HG03520 (cell line): ENCODE data around the gene RHD.
"Not testable (repeated sequence)": the region's sequence is repeated elsewhere in the genome, so short reads cannot be mapped to it uniquely, and the experiment has no call there.

Experiments
- ATAC-seq: cut with Tn5 transposase; IDR thresholded peaks from one replicate; pipeline ENCODE4 v1.9.1; 2021; ENCODE audit warnings: mild to moderate bottlenecking, moderate library complexity; ENCODE audit not compliant: unreplicated experiment

RHD gene

GRCh38 chr1:25256578-25256965, 15.7 kb upstream of the RHD start:
- ATAC-seq, result no peak

GRCh38 chr1:25257196-25257595, 15.1 kb upstream of the RHD start:
- ATAC-seq, result no peak

DNA sequence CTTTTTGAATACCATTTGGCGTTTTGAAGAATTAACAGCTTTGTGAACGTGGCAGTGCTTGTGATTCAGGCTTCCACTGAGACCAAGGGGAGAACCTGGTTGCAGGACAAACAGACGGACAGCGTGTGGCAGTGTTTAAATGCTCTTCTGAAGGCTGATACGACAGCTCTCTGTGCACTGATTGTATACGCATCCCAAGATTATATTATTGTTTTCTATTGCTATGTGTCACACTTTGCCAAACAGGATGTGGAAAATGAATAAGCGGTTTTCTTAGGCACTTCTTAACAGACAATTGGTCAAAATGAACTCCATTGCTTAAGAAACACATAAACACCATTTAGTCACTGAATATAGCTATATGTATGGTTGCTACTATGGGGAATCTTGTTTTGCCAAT, 12.5 kb upstream of the RHD start:
- ATAC-seq, result not testable (repeated sequence)

- not testable (repeated sequence) for ATAC-seq
Measured at GRCh38 chr1:25260336-25260735, 12.0 kb upstream of the RHD start.

- ATAC-seq, result peak; percentile 7
Measured at GRCh38 chr1:25266554-25267287, 5.6 kb upstream of the RHD start.

DNA sequence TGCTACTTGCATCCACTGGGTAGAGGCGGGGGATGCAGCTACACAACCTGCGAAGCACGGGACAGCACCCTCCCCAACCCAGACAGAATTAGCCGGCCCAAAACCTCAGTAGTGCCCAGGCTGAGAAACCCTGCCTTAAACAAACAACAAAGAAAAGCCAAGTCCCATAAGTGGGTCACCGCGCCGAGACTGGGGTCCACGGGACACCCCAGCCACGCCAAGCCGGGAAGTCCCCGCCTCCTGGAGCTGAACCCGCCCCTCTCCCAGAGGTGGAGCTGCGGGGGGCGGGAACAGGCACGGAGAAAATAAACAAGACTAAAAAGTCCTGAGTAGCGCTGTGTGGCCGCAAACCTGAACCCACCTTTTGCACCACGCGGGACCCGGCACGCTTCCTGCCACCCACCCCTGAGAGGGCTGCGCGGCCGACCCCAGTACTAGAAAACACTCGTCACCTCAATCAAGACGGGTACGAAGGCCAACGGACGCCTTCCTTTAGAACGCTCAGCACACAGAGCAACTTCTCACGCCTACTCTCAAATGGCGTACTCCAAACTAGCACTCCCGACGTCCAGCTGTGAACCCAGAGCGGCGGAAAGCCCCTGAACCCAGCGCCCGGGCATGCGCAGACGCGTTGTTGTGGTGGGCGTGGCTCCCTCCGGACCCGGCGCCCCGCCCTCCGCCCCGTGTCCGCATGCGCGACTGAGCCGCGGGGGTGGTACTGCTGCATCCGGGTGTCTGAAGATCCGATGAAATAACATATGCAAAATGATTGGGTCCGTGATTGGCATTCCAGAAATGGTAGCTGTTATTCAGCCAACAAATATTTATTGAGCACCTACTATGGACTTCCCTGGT, 4.8 kb upstream of the RHD start:
- ATAC-seq, result peak; percentile 66

DNA sequence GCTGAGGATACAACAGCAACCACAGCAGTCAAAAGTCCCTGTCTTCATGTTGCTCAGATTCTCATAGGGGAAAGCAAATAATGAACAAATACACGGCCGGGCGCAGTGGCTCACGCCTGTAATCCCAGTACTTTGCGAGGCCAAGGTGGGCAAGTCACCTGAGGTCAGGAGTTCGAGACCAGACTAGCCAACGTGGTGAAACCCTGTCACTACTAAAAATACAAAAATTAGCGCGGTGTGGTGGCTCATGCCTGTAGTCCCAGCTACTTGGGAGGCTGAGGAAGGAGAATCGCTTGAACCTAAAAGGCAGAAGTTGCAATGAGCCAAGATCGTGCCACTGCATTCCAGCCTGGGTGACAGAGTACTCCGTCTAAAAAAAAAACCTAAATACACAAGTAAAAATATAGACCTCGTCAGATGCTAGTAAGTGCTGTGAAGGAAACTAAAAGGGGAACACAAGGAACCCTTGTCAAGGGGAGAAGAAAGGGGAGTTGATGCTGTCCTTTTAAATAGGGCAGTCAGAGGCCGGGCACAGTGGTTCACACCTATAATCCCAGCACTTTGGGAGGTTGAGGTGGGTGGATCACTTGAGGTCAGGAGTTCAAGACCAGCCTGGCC, 4.1 kb upstream of the RHD start:
- ATAC-seq, result not testable (repeated sequence)

DNA sequence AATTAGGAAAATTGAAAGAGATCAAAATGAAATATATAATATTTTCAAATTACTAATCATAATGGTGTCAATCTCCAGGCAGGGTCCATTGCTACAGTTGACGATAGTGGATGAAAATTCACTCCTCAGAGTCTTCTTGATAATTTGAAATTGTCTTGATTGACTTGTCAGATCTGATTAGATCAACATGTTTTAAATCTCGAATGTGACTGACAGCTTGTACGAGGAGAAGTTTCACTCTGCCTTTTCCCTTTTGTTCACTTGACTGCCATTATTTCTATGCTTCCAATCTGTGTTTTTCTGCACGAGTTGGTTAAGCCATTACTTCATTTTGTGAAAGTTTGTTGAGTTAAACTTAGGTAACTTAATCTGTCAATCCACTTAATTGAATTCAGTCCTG, 3.3 kb downstream of the RHD start:
- ATAC-seq, result not testable (repeated sequence)

DNA sequence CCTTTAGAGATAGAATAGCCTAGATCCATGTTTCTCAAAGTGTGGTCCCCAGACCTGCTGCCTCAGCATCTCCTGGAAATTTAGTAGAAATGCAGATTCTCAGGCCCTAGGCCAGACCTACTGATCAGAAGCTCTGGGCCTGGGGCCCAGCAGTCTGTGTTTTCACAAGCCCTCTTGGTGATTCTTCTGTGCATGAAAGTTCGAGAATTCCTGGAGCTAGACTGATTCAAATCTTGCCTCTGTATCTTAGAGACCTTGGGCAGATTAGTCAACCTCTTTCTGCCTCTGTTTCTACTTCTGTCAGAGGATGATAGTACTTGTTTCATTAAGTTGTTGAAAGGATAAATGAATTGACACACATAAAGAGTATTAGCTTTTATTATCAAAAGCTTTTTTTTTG, 5.0 kb downstream of the RHD start:
- ATAC-seq, result not testable (repeated sequence)

- ATAC-seq, result not testable (repeated sequence)
Measured at GRCh38 chr1:25278358-25278757, 6.0 kb downstream of the RHD start.

DNA sequence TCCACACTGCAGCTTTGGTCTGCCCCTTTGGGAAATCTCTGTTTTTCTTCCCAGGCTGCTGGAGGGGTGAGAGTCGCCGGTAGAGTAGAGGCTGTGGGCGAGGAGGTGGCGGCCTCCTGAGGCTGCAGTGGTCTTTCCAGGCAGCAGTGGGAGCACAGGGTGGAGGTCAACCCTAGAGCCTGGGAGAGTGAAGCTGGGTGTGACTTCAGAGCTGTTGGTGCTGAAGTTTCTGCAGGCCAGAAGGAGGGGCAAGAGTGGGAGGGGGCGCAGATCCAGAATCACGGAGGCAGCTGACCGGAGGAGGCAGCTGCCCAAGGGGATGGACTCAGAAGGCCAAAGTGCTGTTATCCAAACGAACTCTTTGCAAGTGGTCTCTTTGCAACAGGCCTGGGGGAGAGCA, 6.5 kb downstream of the RHD start:
- ATAC-seq, result not testable (repeated sequence)

DNA sequence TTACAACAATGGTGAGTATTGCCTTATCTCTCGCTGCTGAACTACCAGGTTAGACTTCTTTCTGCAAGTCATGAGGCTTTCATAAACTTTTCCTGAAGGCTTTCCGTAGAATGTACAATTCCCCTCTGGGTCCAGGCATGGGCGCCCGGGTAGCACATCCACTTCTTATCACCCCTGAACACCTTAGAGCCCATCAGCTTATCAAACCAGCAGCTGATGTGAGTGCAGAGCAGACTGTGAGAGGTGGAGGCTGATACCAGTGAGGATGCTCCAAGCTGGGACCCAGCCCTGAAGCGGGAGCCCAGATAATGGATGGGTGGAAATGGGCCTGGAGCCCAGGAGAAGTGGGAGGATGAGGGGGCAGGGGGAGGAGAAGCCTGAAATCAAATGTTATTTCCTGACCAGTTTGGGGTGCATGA, 7.4 kb downstream of the RHD start:
- not testable (repeated sequence) for ATAC-seq

DNA sequence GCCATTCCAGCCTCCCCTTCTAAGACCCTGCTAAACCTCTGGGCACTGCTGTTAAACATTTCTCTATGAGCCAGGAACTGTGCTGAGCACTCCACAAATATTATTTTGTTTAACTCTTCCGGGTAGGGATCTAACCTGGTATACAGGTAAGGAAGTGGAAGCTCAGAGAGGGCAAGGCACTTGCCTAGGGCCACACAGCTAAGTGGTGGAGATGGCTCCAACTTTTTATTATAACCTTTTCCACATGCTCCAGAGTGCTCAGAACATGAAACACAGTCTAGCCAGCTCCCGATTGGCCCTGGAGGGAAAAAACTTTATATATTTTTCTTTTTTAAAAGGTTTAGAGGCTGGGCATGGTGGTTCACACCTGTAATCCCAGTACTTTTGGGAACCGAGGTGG, 13.6 kb downstream of the RHD start:
- ATAC-seq, result not testable (repeated sequence)

GRCh38 chr1:25287164-25287563, 14.9 kb downstream of the RHD start:
- ATAC-seq, result not testable (repeated sequence)

GRCh38 chr1:25288573-25289101, 16.3 kb downstream of the RHD start:
- ATAC-seq, result not testable (repeated sequence)

DNA sequence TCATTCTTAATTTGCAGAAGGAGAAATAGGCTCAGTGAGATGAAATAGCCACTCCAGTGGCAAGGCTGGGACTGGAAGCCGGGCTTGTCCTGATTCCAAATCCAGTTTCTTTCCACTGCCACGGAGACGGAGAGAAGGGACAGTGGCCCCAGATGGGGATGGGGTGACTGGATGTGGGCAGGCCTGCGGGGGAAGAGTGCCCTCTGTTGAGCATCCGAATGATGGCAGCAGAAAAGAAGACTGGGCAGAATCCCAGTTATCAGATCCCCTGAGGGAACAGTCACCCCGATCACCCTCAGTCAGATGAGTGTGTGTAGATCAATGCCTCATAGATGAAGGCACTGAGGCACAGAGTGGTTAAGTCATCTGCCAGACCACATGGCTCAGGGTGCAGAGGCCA, 17.7 kb downstream of the RHD start:
- not testable (repeated sequence) for ATAC-seq

DNA sequence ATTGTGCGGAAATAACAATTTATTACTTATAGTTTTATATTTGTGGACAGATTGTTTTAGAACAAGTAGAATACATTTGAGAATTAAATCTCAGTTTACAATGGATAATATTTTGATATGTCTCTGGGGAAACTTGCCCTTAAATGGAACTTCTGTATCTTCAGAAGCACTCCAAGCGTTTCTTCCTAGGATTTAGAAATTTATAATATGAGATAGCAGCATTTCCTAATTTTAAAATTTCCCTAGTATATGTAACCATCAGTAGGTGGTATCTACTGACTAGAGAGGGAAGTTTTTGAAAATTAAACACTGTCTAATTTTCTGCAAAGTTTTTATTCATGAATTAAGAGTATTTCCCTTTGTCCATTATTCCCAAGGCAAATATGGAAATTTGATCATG, 21.1 kb downstream of the RHD start:
- not testable (repeated sequence) for ATAC-seq

DNA sequence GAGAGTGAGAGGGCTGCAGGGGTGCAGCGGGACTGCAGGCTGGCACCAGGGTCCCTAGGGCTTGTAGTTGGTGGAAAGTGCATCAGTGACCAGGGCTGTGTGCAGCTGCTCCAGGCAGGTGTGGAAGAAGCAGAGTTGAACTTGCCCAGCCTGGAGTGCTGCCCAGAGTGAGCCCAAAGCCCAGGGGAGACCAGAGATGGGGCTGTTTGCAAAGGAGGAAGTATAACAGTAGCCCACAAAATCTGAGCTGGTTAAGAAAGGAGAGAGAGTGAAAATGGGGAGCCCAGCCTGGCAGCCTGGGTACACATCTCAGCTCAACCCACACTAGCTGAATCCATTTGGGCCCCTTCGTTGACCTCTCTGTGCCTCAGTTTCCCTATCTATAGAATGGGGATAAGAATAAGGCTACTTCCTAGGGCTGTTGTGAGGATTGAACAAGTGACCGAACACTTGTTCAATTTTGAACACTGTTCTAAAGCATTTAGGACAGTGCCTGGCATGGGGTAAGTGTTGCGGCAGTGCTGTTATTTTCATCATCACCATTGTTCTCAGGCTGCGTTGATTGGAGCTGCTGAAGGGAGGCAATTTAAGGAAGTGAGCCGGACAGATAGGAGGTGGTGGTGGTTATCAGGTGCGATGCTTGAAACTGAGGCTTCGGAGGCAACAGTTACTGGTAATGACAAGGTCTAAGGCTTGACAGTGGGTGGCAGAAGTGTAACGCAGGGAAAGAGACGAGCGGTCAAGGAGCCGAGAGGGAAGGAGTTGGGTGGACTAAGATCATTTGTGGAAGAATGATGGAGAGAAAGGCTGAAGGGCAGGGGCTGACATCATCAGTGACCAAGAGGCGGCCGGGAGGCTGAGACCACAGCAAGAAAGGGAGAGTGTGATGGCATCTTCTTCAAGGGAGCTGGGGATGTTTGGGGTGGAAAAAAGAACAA, 22.8 kb downstream of the RHD start:
- ATAC-seq, result not testable (repeated sequence)

DNA sequence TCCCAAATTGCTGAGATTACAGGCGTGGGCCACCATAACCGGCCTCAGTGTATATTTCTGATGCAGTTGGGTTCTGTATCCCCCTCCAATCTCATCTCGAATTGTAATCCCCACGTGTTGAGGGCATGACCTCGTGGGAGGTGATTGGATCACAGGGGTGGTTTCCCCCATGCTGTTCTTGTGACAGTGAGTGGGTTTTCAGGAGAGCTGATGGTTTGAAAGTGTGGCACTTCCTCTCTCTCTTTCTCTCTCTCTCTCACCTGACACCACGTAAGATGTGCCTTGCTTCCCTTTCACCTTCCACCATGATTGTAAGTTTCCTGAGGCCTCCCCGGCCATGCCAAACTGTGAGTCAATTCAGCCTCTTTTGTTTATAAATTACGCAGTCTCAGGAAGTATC, 24.2 kb downstream of the RHD start:
- ATAC-seq, result not testable (repeated sequence)

- not testable (repeated sequence) for ATAC-seq
Measured at GRCh38 chr1:25300729-25301128, 28.4 kb downstream of the RHD start.
